GM23248 (cell line): ENCODE results near the gene KREMEN1.

Experiments
- EZH2 ChIP-seq: fragments of 200-600 bp; sonication (generic); IDR thresholded peaks from 2 replicates; pipeline ENCODE4 v1.6.1; 2018; ENCODE audit warnings: antibody characterized with exemption, mild to moderate bottlenecking; ENCODE audit not compliant: insufficient read depth, poor library complexity, severe bottlenecking
- EZH2phosphoT487 ChIP-seq: fragments of 200-600 bp; sonication (generic); IDR thresholded peaks from 2 replicates; pipeline ENCODE4 v1.6.1; 2018; ENCODE audit warnings: antibody characterized with exemption, moderate library complexity, mild to moderate bottlenecking, low read depth; ENCODE audit not compliant: insufficient read depth

DNA sequence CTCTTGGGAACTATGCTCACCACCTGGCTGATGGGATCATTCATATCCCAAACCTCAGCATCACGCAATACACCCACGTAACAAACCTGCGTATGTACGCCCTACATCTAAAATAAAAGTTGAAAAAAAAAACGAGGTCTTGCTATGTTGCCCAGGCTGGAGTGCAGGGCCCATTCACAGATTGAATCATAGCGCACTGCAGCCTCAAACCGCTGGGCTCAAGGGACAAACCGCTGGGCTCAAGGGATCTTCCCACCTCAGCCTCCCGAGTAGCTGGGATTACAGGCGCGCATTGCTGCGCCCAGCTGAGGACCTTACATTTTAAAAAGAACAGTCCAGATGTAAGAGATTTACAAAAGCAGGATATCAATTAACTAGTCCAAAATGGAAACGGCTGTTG, 91.0 kb downstream of the KREMEN1 start:
- TF ChIP-seq EZH2phosphoT487 (no peak), EZH2 (no peak)
